H1 (cell line): ENCODE results near the gene CXCL16. TPM values are rescaled to one million over a fixed set of nuclear protein-coding genes. Genes with fewer than 3 reads are reported as not detected.

Experiments used
- CTCF ChIA-PET: fragments of 300-600 bp; sonication (Branson Sonifier 250); formaldehyde crosslinking; loops from one replicate; lab custom pipeline; 2021; ENCODE audit not compliant: partially characterized antibody; lab: Charles Lee
- POLR2A ChIA-PET: fragments of 300-600 bp; sonication (Branson Sonifier 250); formaldehyde crosslinking; loops from one replicate; lab custom pipeline; 2021; ENCODE audit warnings: inconsistent platforms; ENCODE audit not compliant: partially characterized antibody; lab: Charles Lee
- DNase-seq, 2 experiments: peaks; one replicate each; pipeline versions ENCODE4 v3.0.0 to v3.0.0-alpha.2; 2010 to 2022; ENCODE audit warnings: low spot score in 2 of 2, low read depth in 1 of 2, mixed read lengths in 1 of 2
- FAIRE-seq: peaks from 2 replicates; lab custom pipeline; 2011; peaks lifted over from hg19 to GRCh38; lab: Jason Lieb, UNC
- H2AFZ ChIP-seq: 2 replicates; pipeline ENCODE4 v1.8.1; 2012; ENCODE audit warnings: low read length, inconsistent platforms
- H2AK5ac ChIP-seq: 2 replicates; pipeline ENCODE4 v1.6.1; 2013; ENCODE audit warnings: low read depth, low read length
- H2BK120ac ChIP-seq: replicated peaks from 2 replicates; pipeline ENCODE3; 2013; ENCODE audit warnings: low read depth, low read length, inconsistent platforms
- H2BK12ac ChIP-seq: 2 replicates; pipeline ENCODE4 v1.6.1; 2013; ENCODE audit warnings: low read depth, low read length
- H2BK15ac ChIP-seq: 2 replicates; pipeline ENCODE4 v1.6.1; 2013; ENCODE audit warnings: low read length
- H2BK20ac ChIP-seq: 2 replicates; pipeline ENCODE4 v1.6.1; 2013; ENCODE audit warnings: low read length
- H2BK5ac ChIP-seq: 2 replicates; pipeline ENCODE4 v1.6.1; 2013; ENCODE audit warnings: low read depth, low read length
- H3K14ac ChIP-seq: 2 replicates; pipeline ENCODE4 v1.6.1; 2013; ENCODE audit warnings: inconsistent platforms; ENCODE audit not compliant: insufficient read length
- H3K18ac ChIP-seq: 2 replicates; pipeline ENCODE4 v1.6.1; 2013; ENCODE audit warnings: low read length; ENCODE audit errors: extremely low read depth
- H3K23ac ChIP-seq: 2 replicates; pipeline ENCODE4 v1.6.1; 2013; ENCODE audit warnings: inconsistent platforms; ENCODE audit not compliant: insufficient read length
- H3K23me2 ChIP-seq: 2 replicates; pipeline ENCODE4 v1.6.1; 2013; ENCODE audit warnings: low read depth, low read length
- H3K27ac ChIP-seq: 2 replicates; pipeline ENCODE4 v1.6.1; 2011; ENCODE audit warnings: low read depth, low read length, inconsistent platforms
- H3K27me3 ChIP-seq, 4 experiments: replicated peaks in 1 of 4; 1 replicate in 1 of 4; 2 replicates in 3 of 4; pipeline versions ENCODE4 v1.6.1 to v1.8.1; 2011 to 2013; ENCODE audit warnings: low read length in 3 of 4, mild to moderate bottlenecking in 3 of 4, inconsistent platforms in 2 of 4, mixed read lengths in 2 of 4, moderate library complexity in 1 of 4; ENCODE audit not compliant: control insufficient read depth in 3 of 4, insufficient read depth in 3 of 4; ENCODE audit errors: extremely low read depth in 1 of 4
- H3K36me3 ChIP-seq, 4 experiments: 2 replicates each; pipeline versions ENCODE4 v1.6.1 to v1.8.1; 2011 to 2013; ENCODE audit warnings: mild to moderate bottlenecking in 4 of 4, low read length in 3 of 4, moderate library complexity in 2 of 4, control low read depth in 1 of 4, inconsistent platforms in 1 of 4; ENCODE audit not compliant: insufficient read depth in 4 of 4, control insufficient read depth in 2 of 4
- H3K4ac ChIP-seq: replicated peaks from 2 replicates; pipeline ENCODE3; 2013; ENCODE audit warnings: low read length, low read depth, mixed read lengths, inconsistent platforms; ENCODE audit not compliant: insufficient read length
- H3K4me1 ChIP-seq, 4 experiments: replicated peaks in 1 of 4; 1 replicate in 1 of 4; 2 replicates in 3 of 4; pipeline versions ENCODE4 v1.6.1 to v1.8.1; 2011 to 2013; ENCODE audit warnings: low read length in 3 of 4, inconsistent platforms in 2 of 4, mixed read lengths in 1 of 4; ENCODE audit not compliant: insufficient read depth in 4 of 4, control insufficient read depth in 3 of 4
- H3K4me2 ChIP-seq, 2 experiments: 2 replicates each; pipeline versions ENCODE4 v1.6.1 to v1.8.1; 2011 to 2013; ENCODE audit warnings: low read depth in 2 of 2, low read length in 2 of 2, control low read depth in 1 of 2, inconsistent platforms in 1 of 2, mild to moderate bottlenecking in 1 of 2; ENCODE audit not compliant: insufficient read depth in 1 of 2
- H3K4me3 ChIP-seq, 4 experiments: fragments of 200-600, 300-600 bp in 1 of 4; sonication (generic), shearing (Covaris generic), sonication (Bioruptor Twin) in 1 of 4; 2 replicates each; pipeline versions ENCODE4 v1.5.1 to v1.8.1; 2011 to 2016; ENCODE audit warnings: low read length in 4 of 4, low read depth in 3 of 4, control low read depth in 2 of 4, inconsistent platforms in 2 of 4, mild to moderate bottlenecking in 2 of 4, mixed read lengths in 1 of 4, moderate library complexity in 1 of 4; ENCODE audit not compliant: insufficient read depth in 2 of 4; ENCODE audit errors: extremely low read depth in 1 of 4
- H3K56ac ChIP-seq: replicated peaks from 2 replicates; pipeline ENCODE3; 2013; ENCODE audit warnings: low read depth, mild to moderate bottlenecking, mixed read lengths, low read length, inconsistent platforms; ENCODE audit not compliant: insufficient read length
- H3K79me1 ChIP-seq: 2 replicates; pipeline ENCODE4 v1.6.1; 2013; ENCODE audit warnings: low read depth, low read length, control low read depth
- H3K79me2 ChIP-seq, 2 experiments: 2 replicates each; pipeline versions ENCODE4 v1.6.1 to v1.8.1; 2012 to 2013; ENCODE audit warnings: low read length in 2 of 2, mild to moderate bottlenecking in 2 of 2, inconsistent platforms in 1 of 2; ENCODE audit not compliant: insufficient read depth in 2 of 2, control insufficient read depth in 1 of 2
- H3K9ac ChIP-seq, 4 experiments: replicated peaks in 1 of 4; 1 replicate in 1 of 4; 2 replicates in 3 of 4; pipeline versions ENCODE4 v1.6.1 to v1.8.1; 2011 to 2013; ENCODE audit warnings: low read depth in 3 of 4, low read length in 3 of 4, control low read depth in 2 of 4, mild to moderate bottlenecking in 2 of 4, moderate library complexity in 2 of 4, inconsistent platforms in 1 of 4; ENCODE audit errors: extremely low read depth in 1 of 4
- H3K9me3 ChIP-seq, 2 experiments: 2 replicates each; pipeline versions ENCODE4 v1.6.1 to v1.8.1; 2012 to 2013; ENCODE audit warnings: mild to moderate bottlenecking in 2 of 2, moderate library complexity in 2 of 2, control low read depth in 1 of 2, inconsistent platforms in 1 of 2, low read depth in 1 of 2, low read length in 1 of 2, mixed read lengths in 1 of 2; ENCODE audit not compliant: insufficient read depth in 2 of 2
- H4K20me1 ChIP-seq, 2 experiments: replicated peaks in 1 of 2; 2 replicates each; pipeline versions ENCODE3 to v1.8.1; 2011 to 2013; ENCODE audit warnings: inconsistent platforms in 2 of 2, low read length in 2 of 2, mild to moderate bottlenecking in 1 of 2; ENCODE audit not compliant: insufficient read depth in 2 of 2, control insufficient read depth in 1 of 2
- H4K5ac ChIP-seq: 2 replicates; pipeline ENCODE4 v1.6.1; 2013; ENCODE audit warnings: low read length, low read depth, mixed read lengths, inconsistent platforms; ENCODE audit not compliant: insufficient read length
- H4K8ac ChIP-seq: 2 replicates; pipeline ENCODE4 v1.8.0; 2013; ENCODE audit warnings: mild to moderate bottlenecking, moderate library complexity, low read length, inconsistent platforms; ENCODE audit not compliant: insufficient read depth; ENCODE audit errors: extremely low read depth
- H4K91ac ChIP-seq: replicated peaks from 2 replicates; pipeline ENCODE3; 2013; ENCODE audit warnings: low read length, mixed read lengths, inconsistent platforms; ENCODE audit not compliant: insufficient read length
- ASH2L ChIP-seq: fragments of 200-600, 300-600 bp; sonication (generic); IDR thresholded peaks from one replicate; pipeline ENCODE4 v1.7.1; 2017; ENCODE audit warnings: low read length
- BCL11A ChIP-seq, 2 experiments: IDR thresholded peaks; one replicate each; pipeline ENCODE4 v1.6.1; 2011; ENCODE audit warnings: low read depth in 2 of 2, low read length in 2 of 2, mild to moderate bottlenecking in 2 of 2
- GABPA ChIP-seq: IDR thresholded peaks from 2 replicates; pipeline ENCODE4 v1.6.1; 2011; ENCODE audit warnings: mild to moderate bottlenecking, low read length, moderate library complexity, borderline replicate concordance; ENCODE audit not compliant: insufficient read depth
- KDM4A ChIP-seq: IDR thresholded peaks from one replicate; pipeline ENCODE4 v1.7.1; 2012; ENCODE audit warnings: low read depth, mild to moderate bottlenecking, moderate library complexity, low read length, inconsistent platforms; ENCODE audit not compliant: severe bottlenecking
- RAD21 ChIP-seq, 2 experiments: IDR thresholded peaks in 1 of 2; conservative IDR thresholded peaks in 1 of 2; 2 replicates each; pipeline ENCODE4 v1.6.1; 2011; ENCODE audit warnings: low read depth in 2 of 2, low read length in 2 of 2, improper control_type of control experiment in 1 of 2, inconsistent platforms in 1 of 2, mild to moderate bottlenecking in 1 of 2, moderate library complexity in 1 of 2
- TEAD4 ChIP-seq: IDR thresholded peaks from 2 replicates; pipeline ENCODE4 v1.6.1; 2012; ENCODE audit warnings: low read depth, low read length, inconsistent platforms, mixed read lengths
- WGBS, 2 experiments: shearing (Covaris generic) in 1 of 2; methylation state at CpG; one replicate each; pipeline versions ENCODE4 v1.1.6 to v1.1.7; 2013 to 2015; ENCODE audit warnings: low lambda C conversion rate in 2 of 2, mixed read lengths in 2 of 2, inconsistent platforms in 1 of 2, low coverage in 1 of 2, missing lambda C conversion rate in 1 of 2; ENCODE audit not compliant: insufficient replicate concordance in 2 of 2, insufficient coverage in 1 of 2, insufficient read length in 1 of 2; ENCODE audit errors: extremely low coverage in 1 of 2, missing lambda C conversion rate in 1 of 2; 5-methylcytosine and 5-hydroxymethylcytosine counted together
- long read RNA-seq, 2 experiments: library from RNA in 1 of 2; library from capped mRNA in 1 of 2; stranded (forward); transcript quantifications; one replicate each; pipeline ENCODE4 v2.0.0, GENCODE V29; 2021; ENCODE audit warnings: inconsistent platforms in 1 of 2
- polyA minus RNA-seq, 3 experiments: library from RNA; depleted of rRNA, polyadenylated mRNA; stranded (reverse); fragments of >200 nt; gene quantifications; 1 replicate in 2 of 3; 2 replicates in 1 of 3; pipeline ENCODE4 v1.2.3, GENCODE V29; 2011
- polyA plus RNA-seq, 7 experiments: library from polyadenylated mRNA; depleted of rRNA in 3 of 7; stranded (reverse) in 5 of 7; unstranded in 2 of 7; fragments of >200 nt in 5 of 7; fragments of 200-250 nt in 2 of 7; gene quantifications; 1 replicate in 5 of 7; 2 replicates in 1 of 7; 4 replicates in 1 of 7; pipeline versions ENCODE4 v1.2.1 to v1.2.3, GENCODE V29; 2011 to 2013; ENCODE audit warnings: missing spikeins in 2 of 7, mixed read lengths in 2 of 7
- total RNA-seq: library from RNA; stranded (reverse); fragmentation: NEBNext Ultra II Directional; extraction: Animal tissue kit (Norgen Biotek cat#: 25700); gene quantifications from 2 replicates; pipeline ENCODE4 v1.2.1, GENCODE V29; 2021
- TF ChIP-seq, protein P1 (sequence below): IDR thresholded peaks from 2 replicates; pipeline ENCODE4 v1.6.1; 2012; ENCODE audit warnings: inconsistent platforms

CXCL16 gene
- total RNA-seq (3.5 and 3.9 TPM in 2 replicates), polyA plus RNA-seq (2011; rRNA removed) (4.8 and 5.2 TPM in 2 replicates), polyA minus RNA-seq (2011; rRNA and poly(A)+ RNA removed) (2.1 and 2.4 TPM in 2 replicates)
- polyA plus RNA-seq (2011; cell fraction: cytosol; rRNA removed): 2.7 TPM
- 3.3 TPM for polyA plus RNA-seq (2011; cell fraction: nucleus; rRNA removed)
- polyA plus RNA-seq (2012, experiment 1 of 2): 2.8 to 6.5 TPM (median 4.1 TPM) in 4 replicates
- polyA plus RNA-seq (2012, experiment 2 of 2): 4.2 TPM
- 5.0 TPM for polyA plus RNA-seq (2013, experiment 1 of 2)
- 6.1 TPM for polyA plus RNA-seq (2013, experiment 2 of 2)
- polyA minus RNA-seq (2011; cell fraction: cytosol; rRNA and poly(A)+ RNA removed): 2.0 TPM
- polyA minus RNA-seq (2011; cell fraction: nucleus; rRNA and poly(A)+ RNA removed): 1.2 TPM
- long read RNA-seq, experiment 1, partial matches to known transcripts: 2 of 7 reads
- long read RNA-seq, experiment 1, other reads (novel, unspliced or antisense): 0 of 7 reads
- long read RNA-seq, experiment 2, partial matches to known transcripts: 0 of 1 reads
- long read RNA-seq, experiment 2, other reads (novel, unspliced or antisense): 0 of 1 reads

DNA sequence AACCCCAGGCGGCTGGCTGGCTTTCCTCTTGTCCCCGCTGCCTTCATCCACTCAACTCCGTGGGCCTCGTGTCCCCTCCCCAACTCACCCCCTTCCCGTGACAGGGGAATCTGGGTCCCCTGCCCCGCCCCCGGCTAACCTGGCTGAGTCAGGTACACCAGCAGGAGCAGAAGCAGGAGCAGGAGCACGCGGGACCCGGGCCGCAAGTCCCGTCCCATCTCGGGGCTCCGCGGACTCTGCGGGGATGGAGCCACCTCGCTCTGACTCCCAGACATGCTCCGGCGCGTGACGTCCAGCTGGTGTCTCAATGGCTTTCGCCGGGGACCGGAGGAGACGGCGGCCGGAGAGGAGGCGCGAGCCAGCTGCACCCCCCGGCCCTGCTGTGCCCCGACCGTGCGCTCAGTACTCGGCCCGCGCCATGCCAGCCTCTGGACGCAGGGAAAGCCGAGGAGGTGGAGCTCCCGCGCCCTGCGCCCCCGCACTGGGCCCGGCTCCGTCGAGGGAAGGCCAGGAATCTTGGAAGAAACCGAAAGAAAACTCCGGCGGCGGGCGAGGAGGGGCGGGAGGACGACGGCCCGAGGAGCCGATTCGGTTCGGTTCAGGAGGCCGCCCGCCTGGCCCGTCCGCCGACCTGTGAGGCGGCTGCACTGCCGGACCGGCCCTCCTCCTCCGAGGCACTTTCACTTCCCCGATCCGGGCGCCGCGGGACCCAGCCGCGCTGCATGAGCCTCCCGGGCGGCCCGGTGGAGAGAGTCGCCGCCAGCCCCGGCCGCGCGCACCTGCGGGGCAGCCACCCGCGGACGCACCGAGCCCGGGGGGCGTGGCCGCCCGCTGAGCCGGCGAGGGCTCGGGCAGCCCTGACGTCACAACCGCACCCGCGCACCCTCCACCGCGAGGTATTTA lies at the start of gene CXCL16, which contains the start of gene ZMYND15:
CXCL16 (minus strand) TSS at position 807 of the 903 bp plus-strand sequence; CDS start at position 218, 589 bp downstream.
ZMYND15 (plus strand) TSS at position 712 of the 903 bp plus-strand sequence. CDS start 716 bp downstream, outside the sequence.
- Histone ChIP-seq H3K23ac (no peak within 1 kb of the TSS), H2BK15ac (no peak within 1 kb of the TSS), H3K18ac (peak within 1 kb of the TSS; percentile 60), H4K91ac (no peak within 1 kb of the TSS), H2AFZ (peak within 1 kb of the TSS; percentile 85), H3K56ac (no peak within 1 kb of the TSS), H3K4me1 (peaks cover 0 to 10% (median 7%) of the 10 kb centered on the region in 4 experiments; a peak in 5 of 7 replicates), H4K5ac (no peak within 1 kb of the TSS), H3K4ac (peak within 1 kb of the TSS; percentile 16), H4K8ac (peak within 1 kb of the TSS; percentile 71), H3K4me3 (peak within 1 kb of the TSS; percentile 37 to 65 (median 44)), H2AK5ac (no peak within 1 kb of the TSS), H3K79me1 (no peaks in the 10 kb centered on the region), H3K4me2 (peak within 1 kb of the TSS; percentile 72 to 95), H3K79me2 (no peaks in the 10 kb centered on the region), H3K27me3 (peaks cover 29 to 67% (median 47%) of the 10 kb centered on the region in 4 experiments), H3K9me3 (no peaks in the 10 kb centered on the region; a peak in 1 of 4 replicates), H2BK20ac (no peak within 1 kb of the TSS), H2BK12ac (0 out of 2 replicates have a peak within 1 kb of the TSS, but pooled peaks have one; percentile 27), H3K36me3 (no peaks in the 10 kb centered on the region; a peak in 1 of 8 replicates), H3K9ac (peak within 1 kb of the TSS in 3 of 4 experiments; percentile 1 to 69 (median 2); a peak in 2 of 7 replicates), H3K23me2 (peaks cover 15% of the 10 kb centered on the region; the same call in 1 of the 2 replicates), H2BK120ac (no peak within 1 kb of the TSS), H3K14ac (no peak within 1 kb of the TSS), H4K20me1 (no peaks in the 10 kb centered on the region), H2BK5ac (no peak within 1 kb of the TSS), H3K27ac (no peak within 1 kb of the TSS)
- POLR2A ChIA-PET: no interaction called here
- FAIRE-seq (no peak), DNase-seq (peak in 1 of 2 experiments; percentile 78)
- CTCF ChIA-PET: no interaction called here
- WGBS, 2 experiments: 2% methylated on average over 60 of the region's 100 CpGs; no CpG with 5 or more reads in 1 of the 2 experiments
- TF ChIP-seq BCL11A (IDR thresholded peaks at IDR 0.05; ENCODE audit: low read depth in 2 of 2, low read length in 2 of 2) (no peak), RAD21 (IDR thresholded peaks at IDR 0.05 in 1 of 2, conservative IDR thresholded peaks at IDR 0.05 in 1 of 2; ENCODE audit: low read depth in 2 of 2, low read length in 2 of 2) (no peak), KDM4A (peak; percentile 62), TEAD4 (no peak), GABPA (no peak), ASH2L (no peak)
- TF ChIP-seq, protein P1, sequence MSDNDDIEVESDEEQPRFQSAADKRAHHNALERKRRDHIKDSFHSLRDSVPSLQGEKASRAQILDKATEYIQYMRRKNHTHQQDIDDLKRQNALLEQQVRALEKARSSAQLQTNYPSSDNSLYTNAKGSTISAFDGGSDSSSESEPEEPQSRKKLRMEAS: peak; percentile 33; the same call in 1 of the 2 replicates
